Vagina (tissue), 2 donors: ENCODE results near the gene KDM3A.

Experiments
- CTCF ChIP-seq, 3 experiments: fragments of 450-650 bp in 2 of 3; fragments of 200-600 bp in 1 of 3; sonication (generic) in 1 of 3; IDR thresholded peaks; one replicate each; pipeline ENCODE4 v1.5.1; 2017 to 2019; ENCODE audit warnings: antibody characterized with exemption in 3 of 3, mild to moderate bottlenecking in 2 of 3, moderate library complexity in 2 of 3
- POLR2A ChIP-seq, 2 donors: fragments of 450-650 bp; IDR thresholded peaks; one replicate each; pipeline ENCODE4 v1.6.1; 2017; ENCODE audit warnings: antibody characterized with exemption in 2 of 2, mild to moderate bottlenecking in 2 of 2, moderate library complexity in 2 of 2
- POLR2AphosphoS5 ChIP-seq, 2 donors: sonication (generic); formaldehyde crosslinking; IDR thresholded peaks; one replicate each; pipeline ENCODE4 v1.9.0; 2017; ENCODE audit warnings: antibody characterized with exemption in 2 of 2, mild to moderate bottlenecking in 2 of 2, low read depth in 1 of 2; ENCODE audit not compliant: insufficient read depth in 1 of 2

DNA sequence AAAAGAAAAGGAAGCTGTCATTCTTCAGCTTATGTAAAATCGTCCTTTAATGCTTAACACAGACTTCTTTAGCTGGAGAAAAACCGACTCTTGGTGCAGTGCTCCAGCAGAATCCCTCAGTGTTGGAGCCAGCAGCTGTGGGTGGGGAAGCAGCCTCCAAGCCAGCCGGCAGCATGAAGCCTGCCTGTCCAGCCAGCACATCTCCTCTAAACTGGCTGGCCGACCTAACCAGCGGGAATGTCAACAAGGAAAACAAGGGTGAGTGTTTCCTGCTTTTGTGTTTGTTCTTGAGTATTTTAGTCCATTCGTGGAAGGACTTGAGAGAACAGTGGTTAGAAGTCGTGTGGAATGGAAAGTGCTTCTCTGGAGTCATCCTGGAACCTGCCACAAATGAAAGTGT, 38.9 kb downstream of the KDM3A start:
- TF ChIP-seq CTCF (IDR thresholded peaks at IDR 0.05) (no peak), POLR2A (IDR thresholded peaks at IDR 0.05) (no peak), POLR2AphosphoS5 (IDR thresholded peaks at IDR 0.05; ENCODE audit: insufficient read depth in 1 of 2, low read depth in 1 of 2) (no peak)
